Measurements from ENCODE around the gene GNAQ. TPM values are rescaled to one million over a fixed set of nuclear protein-coding genes. Genes with fewer than 3 reads are reported as not detected.
A peak's percentile ranks its signal among the peaks of the same experiment; 100 is the strongest.

The GNAQ gene
- polyA plus RNA-seq, 1 of the 3 experiments (the other 2 are of a cell fraction) = 20.9 TPM

DNA sequence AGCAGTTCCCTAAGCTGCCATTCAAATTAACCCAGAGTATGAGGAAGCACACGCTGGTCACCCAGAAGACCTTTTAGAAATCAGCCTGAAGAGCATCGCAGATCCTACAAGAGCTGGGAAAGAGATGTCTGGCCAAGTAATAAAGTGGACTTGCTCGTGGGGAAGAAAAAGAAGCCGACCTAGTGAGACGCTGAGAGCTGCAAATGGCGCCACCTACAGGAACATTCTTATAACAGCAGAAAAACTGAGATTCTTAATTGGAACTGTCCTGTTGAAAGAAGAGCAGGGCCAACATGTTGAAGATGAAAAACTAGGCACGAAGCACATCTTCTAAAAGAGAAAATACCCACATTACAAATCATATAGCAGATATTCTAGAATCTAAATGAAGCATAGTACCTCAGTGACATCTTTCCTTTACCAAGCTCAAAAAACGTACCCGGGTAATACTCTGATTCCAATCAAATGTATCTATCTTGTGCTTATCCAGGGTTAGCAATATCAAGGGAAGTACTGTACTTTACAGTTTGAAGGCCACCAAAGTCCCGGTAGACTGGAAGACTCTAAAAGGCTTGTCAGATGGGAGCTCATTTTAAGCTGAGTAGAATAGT, 3.9 kb upstream of the GNAQ start:
- H3K36me3 ChIP-seq (replicated peaks in 1 of 2; ENCODE audit: control insufficient read depth in 1 of 2, insufficient read depth in 2 of 2, low read length in 1 of 2) = no peaks in the 10 kb centered on the region
- peak; percentile 65 for DNase-seq
- peak overlapping the region; percentile 63 for H2AFZ ChIP-seq (ENCODE audit: low read depth)
- H3K79me2 ChIP-seq (ENCODE audit: insufficient read depth) = peaks cover 14% of the 10 kb centered on the region
- H3K9me2 ChIP-seq = no peaks in the 10 kb centered on the region
- H3K27ac ChIP-seq (ENCODE audit: low read depth in 2 of 2, low read length in 1 of 2) = peak overlapping the region in 1 of 2 experiments; percentile 36; a peak in 3 of 4 replicates
- ChIA-PET CTCF (interaction anchor here (0.6 to 4.2 kb wide), 61 partner anchors 8 to 610 kb away, joined by 3 to 41 read pairs (median 4); no protein-coding TSS in a partner anchor), POLR2A (interaction anchor here (0.6 kb wide), 1 partner anchor 353 kb away, joined by 5 read pairs; no protein-coding TSS in a partner anchor)
- no peaks in the 10 kb centered on the region for H3K9me3 ChIP-seq
- no peak overlapping the region for H3K9ac ChIP-seq
- H3K4me2 ChIP-seq = peak overlapping the region; percentile 11; the same call in 1 of the 2 replicates
- peaks cover 0 to 9% of the 10 kb centered on the region in 2 experiments; a peak in 3 of 4 replicates for H3K4me1 ChIP-seq (ENCODE audit: control insufficient read depth in 1 of 2, insufficient read depth in 2 of 2, low read depth in 1 of 2, low read length in 1 of 2)
- H4K20me1 ChIP-seq (ENCODE audit: insufficient read depth) = no peaks in the 10 kb centered on the region
- H3K4me3 ChIP-seq (ENCODE audit: low read depth in 2 of 2, low read length in 1 of 2) = peak overlapping the region in 1 of 2 experiments; percentile 14; a peak in 1 of 4 replicates
- peaks cover 1% of the 10 kb centered on the region for H3F3A ChIP-seq (replicated peaks; ENCODE audit: insufficient read depth)
- H3K27me3 ChIP-seq (ENCODE audit: insufficient read depth) = no peaks in the 10 kb centered on the region
- 19% methylated on average over 10 of the region's 10 CpGs for WGBS (ENCODE audit: low lambda C conversion rate)
- TF ChIP-seq MXI1 (IDR thresholded peaks at IDR 0.05; ENCODE audit: low read depth, low read length) = no peak
- no peak for TF ChIP-seq EP300 (IDR thresholded peaks at IDR 0.05; ENCODE audit: borderline replicate concordance in 1 of 2, low read depth in 1 of 2, low read length in 1 of 2)
- TF ChIP-seq GATA2 (CRISPR knock-in tag; IDR thresholded peaks at IDR 0.05) = no peak
- no peak for TF ChIP-seq RCOR1 (IDR thresholded peaks at IDR 0.05; ENCODE audit: low read length)
- no peak for TF ChIP-seq ELF1 (IDR thresholded peaks at IDR 0.05)
- no peak for TF ChIP-seq RFX5 (IDR thresholded peaks at IDR 0.05; ENCODE audit: low read length)
- peak; percentile 85 for TF ChIP-seq CTCF (IDR thresholded peaks at IDR 0.05)
- no peak for TF ChIP-seq REST (IDR thresholded peaks at IDR 0.05; ENCODE audit: low read depth, low read length)
- TF ChIP-seq TAF1 (IDR thresholded peaks at IDR 0.05; ENCODE audit: borderline replicate concordance, low read depth, low read length) = no peak
- TF ChIP-seq RAD21 (IDR thresholded peaks at IDR 0.05; ENCODE audit: low read length) = peak; percentile 92
- TF ChIP-seq USF1 (IDR thresholded peaks at IDR 0.05; ENCODE audit: borderline replicate concordance, low read depth) = no peak
- no peak for TF ChIP-seq FOSL2 (IDR thresholded peaks at IDR 0.05; ENCODE audit: borderline replicate concordance, low read depth)
- TF ChIP-seq, protein P1, sequence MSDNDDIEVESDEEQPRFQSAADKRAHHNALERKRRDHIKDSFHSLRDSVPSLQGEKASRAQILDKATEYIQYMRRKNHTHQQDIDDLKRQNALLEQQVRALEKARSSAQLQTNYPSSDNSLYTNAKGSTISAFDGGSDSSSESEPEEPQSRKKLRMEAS (IDR thresholded peaks at IDR 0.05; ENCODE audit: low read depth) = 0 out of 2 replicates have a peak, but pooled peaks have one; percentile 37
- TF ChIP-seq, protein P2, sequence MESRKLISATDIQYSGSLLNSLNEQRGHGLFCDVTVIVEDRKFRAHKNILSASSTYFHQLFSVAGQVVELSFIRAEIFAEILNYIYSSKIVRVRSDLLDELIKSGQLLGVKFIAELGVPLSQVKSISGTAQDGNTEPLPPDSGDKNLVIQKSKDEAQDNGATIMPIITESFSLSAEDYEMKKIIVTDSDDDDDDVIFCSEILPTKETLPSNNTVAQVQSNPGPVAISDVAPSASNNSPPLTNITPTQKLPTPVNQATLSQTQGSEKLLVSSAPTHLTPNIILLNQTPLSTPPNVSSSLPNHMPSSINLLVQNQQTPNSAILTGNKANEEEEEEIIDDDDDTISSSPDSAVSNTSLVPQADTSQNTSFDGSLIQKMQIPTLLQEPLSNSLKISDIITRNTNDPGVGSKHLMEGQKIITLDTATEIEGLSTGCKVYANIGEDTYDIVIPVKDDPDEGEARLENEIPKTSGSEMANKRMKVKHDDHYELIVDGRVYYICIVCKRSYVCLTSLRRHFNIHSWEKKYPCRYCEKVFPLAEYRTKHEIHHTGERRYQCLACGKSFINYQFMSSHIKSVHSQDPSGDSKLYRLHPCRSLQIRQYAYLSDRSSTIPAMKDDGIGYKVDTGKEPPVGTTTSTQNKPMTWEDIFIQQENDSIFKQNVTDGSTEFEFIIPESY (IDR thresholded peaks at IDR 0.05; ENCODE audit: borderline replicate concordance, low read depth) = no peak
- TF ChIP-seq JUND (IDR thresholded peaks at IDR 0.05) = no peak
- peak; percentile 64 for TF ChIP-seq SMC3 (IDR thresholded peaks at IDR 0.05; ENCODE audit: low read depth, low read length)
- no peak for TF ChIP-seq FOXJ3 (CRISPR knock-in tag; IDR thresholded peaks at IDR 0.05)
- TF ChIP-seq MEF2A (IDR thresholded peaks at IDR 0.05; ENCODE audit: borderline replicate concordance, low read depth) = no peak
- no peak for TF ChIP-seq TCF12 (IDR thresholded peaks at IDR 0.05)
- no peak for TF ChIP-seq FOXM1 (IDR thresholded peaks at IDR 0.05; ENCODE audit: low read depth)
- TF ChIP-seq USF2 (IDR thresholded peaks at IDR 0.05; ENCODE audit: borderline replicate concordance, low read depth, low read length) = no peak
- no peak for TF ChIP-seq EZH2phosphoT487 (IDR thresholded peaks at IDR 0.05; ENCODE audit: borderline replicate concordance, low read depth)
- TF ChIP-seq NRF1 (IDR thresholded peaks at IDR 0.05; ENCODE audit: low read depth, low read length) = no peak
- TF ChIP-seq RXRA (IDR thresholded peaks at IDR 0.05; ENCODE audit: borderline replicate concordance, low read depth) = no peak

Measured in SK-N-SH (cell line).